ENCODE data around the gene CERS6.

The CERS6 gene

DNA sequence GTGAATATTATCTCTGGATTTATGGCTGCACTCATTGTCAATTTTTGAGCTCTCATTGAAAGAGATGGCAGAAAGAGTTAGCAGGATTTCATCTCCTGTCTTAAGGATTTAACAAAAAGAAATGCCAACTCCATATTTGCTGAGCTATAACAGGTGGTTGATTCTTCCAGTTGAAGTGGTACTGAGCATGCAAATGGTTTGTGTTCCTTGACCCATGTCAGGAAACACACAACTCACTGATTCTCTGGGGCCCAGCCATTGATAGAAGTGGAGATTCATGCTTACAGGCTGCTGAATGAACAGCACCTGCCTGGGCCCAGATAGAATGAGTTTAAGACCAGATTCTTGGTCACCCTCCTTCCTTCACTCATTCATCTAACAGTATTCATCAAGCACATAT, 128.8 kb downstream of the CERS6 start:
- no peak for DNase-seq (ENCODE audit: low spot score)
- in situ Hi-C loops (cut with MboI; ENCODE audit: low pct_unique_long_range_greater_than_20kb, low sequenced_read_pairs, unreplicated experiment): no loop called here
- TF ChIP-seq, protein P1, sequence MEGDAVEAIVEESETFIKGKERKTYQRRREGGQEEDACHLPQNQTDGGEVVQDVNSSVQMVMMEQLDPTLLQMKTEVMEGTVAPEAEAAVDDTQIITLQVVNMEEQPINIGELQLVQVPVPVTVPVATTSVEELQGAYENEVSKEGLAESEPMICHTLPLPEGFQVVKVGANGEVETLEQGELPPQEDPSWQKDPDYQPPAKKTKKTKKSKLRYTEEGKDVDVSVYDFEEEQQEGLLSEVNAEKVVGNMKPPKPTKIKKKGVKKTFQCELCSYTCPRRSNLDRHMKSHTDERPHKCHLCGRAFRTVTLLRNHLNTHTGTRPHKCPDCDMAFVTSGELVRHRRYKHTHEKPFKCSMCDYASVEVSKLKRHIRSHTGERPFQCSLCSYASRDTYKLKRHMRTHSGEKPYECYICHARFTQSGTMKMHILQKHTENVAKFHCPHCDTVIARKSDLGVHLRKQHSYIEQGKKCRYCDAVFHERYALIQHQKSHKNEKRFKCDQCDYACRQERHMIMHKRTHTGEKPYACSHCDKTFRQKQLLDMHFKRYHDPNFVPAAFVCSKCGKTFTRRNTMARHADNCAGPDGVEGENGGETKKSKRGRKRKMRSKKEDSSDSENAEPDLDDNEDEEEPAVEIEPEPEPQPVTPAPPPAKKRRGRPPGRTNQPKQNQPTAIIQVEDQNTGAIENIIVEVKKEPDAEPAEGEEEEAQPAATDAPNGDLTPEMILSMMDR (IDR thresholded peaks at IDR 0.05; ENCODE audit: extremely low read depth, insufficient read depth, missing control alignments): no peak

DNA sequence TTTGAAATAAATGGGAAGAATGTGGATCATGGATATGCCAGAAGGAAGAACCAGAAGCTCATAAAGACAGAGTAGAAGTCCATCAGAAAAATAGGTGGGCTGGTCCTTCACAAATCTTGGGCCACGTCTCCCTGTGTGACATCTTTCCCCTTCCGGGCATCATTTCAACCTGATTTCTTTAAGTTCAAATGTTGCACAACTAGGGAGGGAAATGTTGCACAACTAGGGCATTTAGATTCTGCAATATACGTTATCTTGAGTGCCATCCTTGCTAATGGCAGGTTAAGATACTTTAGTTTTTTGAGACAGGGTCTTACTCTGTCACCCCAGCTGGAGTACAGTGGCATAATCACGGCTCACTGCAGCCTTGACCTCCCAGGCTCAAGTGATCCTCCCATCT, 129.6 kb downstream of the CERS6 start:
- TF ChIP-seq, protein P1 (IDR thresholded peaks at IDR 0.05; ENCODE audit: extremely low read depth, insufficient read depth, missing control alignments): no peak
- no peak for DNase-seq (ENCODE audit: low spot score)
- in situ Hi-C loops (cut with MboI; ENCODE audit: low pct_unique_long_range_greater_than_20kb, low sequenced_read_pairs, unreplicated experiment): no loop called here

DNA sequence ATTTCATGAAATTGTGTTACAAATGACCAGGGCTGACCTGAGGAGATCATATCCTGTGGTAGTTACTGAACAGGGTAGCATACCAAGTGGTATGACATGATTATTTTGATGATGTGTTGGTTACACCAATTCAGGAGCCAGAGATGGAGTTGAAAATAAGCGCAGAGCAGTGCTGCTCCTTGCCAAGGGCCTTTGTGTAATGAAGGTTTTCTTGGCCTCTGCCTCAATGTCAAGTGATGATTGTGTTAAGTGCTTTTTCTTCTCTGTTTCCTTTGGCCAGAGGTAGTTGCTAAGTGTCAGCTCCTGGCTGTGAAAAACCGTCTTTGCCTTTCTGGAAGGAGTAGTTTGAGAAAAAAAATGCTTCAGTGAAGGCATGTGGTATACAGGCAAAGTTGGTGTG, 131.2 kb downstream of the CERS6 start:
- TF ChIP-seq, protein P1 (IDR thresholded peaks at IDR 0.05; ENCODE audit: extremely low read depth, insufficient read depth, missing control alignments): no peak
- in situ Hi-C loops (cut with MboI; ENCODE audit: low pct_unique_long_range_greater_than_20kb, low sequenced_read_pairs, unreplicated experiment): no loop called here
- no peak for DNase-seq (ENCODE audit: low spot score)

DNA sequence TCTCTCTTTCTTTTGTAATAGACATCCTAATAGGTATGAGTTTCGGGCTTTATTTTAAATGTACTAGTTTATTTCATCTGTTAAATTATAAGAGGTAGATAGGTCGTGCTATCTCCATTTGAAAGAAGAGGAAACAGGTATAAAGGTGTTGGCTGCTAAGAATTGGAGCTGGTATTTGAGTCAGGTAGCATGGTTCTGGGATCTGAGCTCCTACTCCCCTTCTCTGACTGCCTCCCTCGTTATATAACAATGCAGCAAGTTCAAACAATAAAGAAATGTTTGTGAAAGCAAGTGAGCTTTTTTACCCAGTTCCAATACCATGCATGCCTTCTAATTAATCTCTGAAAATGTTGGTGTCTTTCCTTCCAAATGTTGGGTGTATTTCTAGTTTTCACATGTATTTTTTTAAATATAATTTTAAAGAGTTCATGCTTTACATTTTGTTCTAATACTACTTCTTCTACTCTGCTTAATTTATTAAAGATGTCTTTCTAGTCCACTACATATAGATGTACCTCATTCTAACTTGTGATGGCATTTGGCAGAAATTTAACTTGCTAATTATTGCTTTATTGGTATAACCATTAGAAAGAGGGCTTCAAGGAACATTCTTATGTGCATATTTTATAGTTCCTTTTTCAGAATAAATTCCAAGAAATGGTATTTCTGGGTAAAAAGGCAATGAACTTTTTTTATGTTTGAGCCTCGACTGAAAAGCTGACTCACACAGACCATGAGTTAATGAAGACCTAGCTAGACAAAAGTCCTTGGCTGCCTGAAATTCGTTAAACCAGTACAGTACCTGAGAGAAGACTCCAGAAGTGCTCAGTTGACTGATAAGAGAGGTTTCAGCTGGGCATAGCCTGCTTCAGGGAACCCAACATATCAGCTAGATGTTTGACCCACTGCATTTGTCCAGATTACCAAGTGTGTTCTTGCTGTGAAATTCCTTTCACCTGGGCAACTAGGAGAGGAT, 133.5 kb downstream of the CERS6 start:
- in situ Hi-C loops (cut with MboI; ENCODE audit: low pct_unique_long_range_greater_than_20kb, low sequenced_read_pairs, unreplicated experiment): no loop called here

DNA sequence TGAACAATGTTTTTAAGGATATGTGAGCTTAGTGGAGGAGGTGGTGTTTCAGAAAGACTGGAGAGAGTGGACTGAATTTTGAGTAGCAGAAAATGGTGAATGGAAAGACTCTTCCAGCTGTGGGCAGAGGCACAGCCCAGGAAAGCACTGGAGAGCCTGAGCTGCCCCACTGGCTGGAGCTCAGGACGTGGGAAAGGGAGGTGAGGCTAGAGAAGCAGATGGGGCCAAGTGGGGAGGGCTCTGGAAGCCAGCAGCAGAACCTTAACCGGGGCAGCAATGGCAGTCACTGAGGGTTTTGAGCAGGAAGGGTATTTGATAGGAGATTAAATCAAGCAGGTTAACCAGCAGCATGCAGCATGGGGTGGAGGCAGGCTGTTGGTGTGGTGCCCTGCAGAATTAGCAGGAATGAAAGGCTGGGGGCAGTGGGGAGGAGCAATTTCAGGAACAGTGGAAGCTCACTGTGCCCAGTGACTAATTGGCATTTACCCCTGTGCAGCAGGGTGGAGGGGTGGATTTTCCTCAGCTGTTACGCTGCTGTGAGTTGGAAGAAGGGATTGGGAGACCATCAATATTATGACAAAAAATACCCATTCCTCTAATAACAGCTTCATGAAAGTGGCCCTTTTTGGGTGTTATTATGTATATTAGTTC, 136.2 kb downstream of the CERS6 start:
- TF ChIP-seq, protein P1 (IDR thresholded peaks at IDR 0.05; ENCODE audit: extremely low read depth, insufficient read depth, missing control alignments): no peak
- DNase-seq (ENCODE audit: low spot score): no peak
- in situ Hi-C loops (cut with MboI; ENCODE audit: low pct_unique_long_range_greater_than_20kb, low sequenced_read_pairs, unreplicated experiment): no loop called here

More for the DNA sequence above, 133.5 kb downstream of the CERS6 start:
- DNase-seq (ENCODE audit: low spot score): no peak
- TF ChIP-seq, protein P1 (IDR thresholded peaks at IDR 0.05; ENCODE audit: extremely low read depth, insufficient read depth, missing control alignments): no peak

DNA sequence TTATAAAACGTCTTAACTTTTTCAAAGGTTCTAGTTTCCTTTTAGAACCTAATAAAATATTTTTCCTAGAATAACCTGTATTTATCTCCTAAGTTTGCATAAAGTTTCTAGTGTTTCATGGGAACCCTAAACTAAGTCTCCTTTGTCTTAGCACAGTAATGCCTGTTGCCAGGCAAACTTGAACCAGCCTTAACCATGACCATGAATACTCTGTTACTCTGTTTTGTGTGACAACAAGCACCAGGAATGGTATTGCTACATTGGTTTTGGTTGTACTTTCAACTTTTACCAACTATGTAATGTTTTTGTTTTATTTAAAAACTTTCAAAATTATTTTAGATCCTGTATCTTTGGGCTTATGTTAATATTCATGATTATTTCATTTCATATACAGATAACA, 137.6 kb downstream of the CERS6 start:
- DNase-seq (ENCODE audit: low spot score): no peak

More for the DNA sequence above, 137.6 kb downstream of the CERS6 start:
- in situ Hi-C loops (cut with MboI; ENCODE audit: low pct_unique_long_range_greater_than_20kb, low sequenced_read_pairs, unreplicated experiment): no loop called here
- TF ChIP-seq, protein P1 (IDR thresholded peaks at IDR 0.05; ENCODE audit: extremely low read depth, insufficient read depth, missing control alignments): no peak
